Neural cell (in vitro differentiated cells): ENCODE data around the gene MYO18A. TPM values are rescaled to one million over a fixed set of nuclear protein-coding genes. Genes with fewer than 3 reads are reported as not detected.

Experiments
- H2AFZ ChIP-seq: fragments of 200-600, 300-800 bp; sonication (generic), shearing (Covaris generic); 2 replicates; pipeline ENCODE4 v1.6.0; 2014; ENCODE audit warnings: low read depth, mild to moderate bottlenecking, antibody characterized with exemption, low read length, moderate library complexity
- H3F3A ChIP-seq: fragments of 200-600 bp; shearing (Covaris generic); 2 replicates; pipeline ENCODE4 v1.6.1; 2016; ENCODE audit warnings: mild to moderate bottlenecking, moderate library complexity, mixed read lengths, antibody characterized with exemption, low read length; ENCODE audit not compliant: insufficient read depth, poor library complexity, severe bottlenecking
- H3K27ac ChIP-seq: fragments of 200-600, 300-800 bp; sonication (generic), shearing (Covaris generic); 2 replicates; pipeline ENCODE4 v1.5.1; 2014; ENCODE audit warnings: mild to moderate bottlenecking, low read length, moderate library complexity
- H3K27me3 ChIP-seq: fragments of 300-800, 200-600 bp; sonication (generic), shearing (Covaris generic); 2 replicates; pipeline ENCODE4 v1.6.0; 2014; ENCODE audit warnings: mild to moderate bottlenecking, low read depth, low read length, moderate library complexity; ENCODE audit not compliant: insufficient read depth
- H3K36me3 ChIP-seq: fragments of 300-800, 200-600 bp; sonication (generic), shearing (Covaris generic); 2 replicates; pipeline ENCODE4 v1.5.1; 2014; ENCODE audit warnings: mild to moderate bottlenecking, antibody characterized with exemption, low read length, moderate library complexity; ENCODE audit not compliant: insufficient read depth
- H3K4me2 ChIP-seq: fragments of 300-800, 200-600 bp; sonication (generic), shearing (Covaris generic); 2 replicates; pipeline ENCODE4 v1.6.0; 2014; ENCODE audit warnings: mild to moderate bottlenecking, low read length
- H3K4me3 ChIP-seq: fragments of 300-800, 200-600 bp; sonication (generic), shearing (Covaris generic); 2 replicates; pipeline ENCODE4 v1.5.1; 2014; ENCODE audit warnings: mild to moderate bottlenecking, low read length, moderate library complexity
- H3K79me2 ChIP-seq: fragments of 200-600 bp; shearing (Covaris generic); replicated peaks from 2 replicates; pipeline ENCODE4 v1.6.0; 2014; ENCODE audit warnings: mild to moderate bottlenecking, low read length, moderate library complexity; ENCODE audit not compliant: insufficient read depth
- H3K9ac ChIP-seq: fragments of 300-800, 200-600 bp; sonication (generic), shearing (Covaris generic); 2 replicates; pipeline ENCODE4 v1.6.1; 2016; ENCODE audit warnings: mild to moderate bottlenecking, low read length, mixed read lengths
- H3K9me2 ChIP-seq: fragments of 200-600 bp; shearing (Covaris generic); 2 replicates; pipeline ENCODE4 v1.6.1; 2016; ENCODE audit warnings: mild to moderate bottlenecking, low read length, mixed read lengths; ENCODE audit not compliant: insufficient read depth
- H3K9me3 ChIP-seq: fragments of 200-600, 300-800 bp; sonication (generic), shearing (Covaris generic); 2 replicates; pipeline ENCODE4 v1.6.1; 2016; ENCODE audit warnings: mild to moderate bottlenecking, mixed run types, low read length, moderate library complexity, mixed read lengths
- H4K20me1 ChIP-seq: fragments of 200-600 bp; shearing (Covaris generic); 2 replicates; pipeline ENCODE4 v1.6.1; 2016; ENCODE audit warnings: mild to moderate bottlenecking, mixed run types; ENCODE audit not compliant: insufficient read depth
- CTCF ChIP-seq: fragments of 450-650 bp; IDR thresholded peaks from 2 replicates; pipeline ENCODE4 v1.5.1; 2014; ENCODE audit warnings: antibody characterized with exemption, mild to moderate bottlenecking, moderate library complexity; ENCODE audit not compliant: poor library complexity, severe bottlenecking
- EP300 ChIP-seq: fragments of 450-650 bp; conservative IDR thresholded peaks from 2 replicates; pipeline ENCODE4 v1.6.1; 2014; ENCODE audit warnings: antibody characterized with exemption, mild to moderate bottlenecking, moderate library complexity; ENCODE audit not compliant: poor library complexity, severe bottlenecking
- EZH2 ChIP-seq: fragments of 200-600, 300-800 bp; shearing (Covaris generic), sonication (generic); IDR thresholded peaks from 2 replicates; pipeline ENCODE4 v1.6.1; 2014; ENCODE audit warnings: antibody characterized with exemption, low read length, borderline replicate concordance, mild to moderate bottlenecking; ENCODE audit not compliant: insufficient read depth, poor library complexity, severe bottlenecking
- MXI1 ChIP-seq: fragments of 450-650 bp; conservative IDR thresholded peaks from 2 replicates; pipeline ENCODE4 v1.6.1; 2014; ENCODE audit warnings: antibody characterized with exemption, mild to moderate bottlenecking; ENCODE audit not compliant: poor library complexity, severe bottlenecking
- POLR2AphosphoS5 ChIP-seq: IDR thresholded peaks from 2 replicates; pipeline ENCODE4 v1.6.1; 2012
- RAD21 ChIP-seq: fragments of 450-650 bp; conservative IDR thresholded peaks from 2 replicates; pipeline ENCODE4 v1.6.1; 2014; ENCODE audit warnings: antibody characterized with exemption, mild to moderate bottlenecking, moderate library complexity
- REST ChIP-seq: IDR thresholded peaks from 2 replicates; pipeline ENCODE4 v1.6.1; 2012; ENCODE audit warnings: borderline replicate concordance
- SMC3 ChIP-seq: fragments of 450-650 bp; conservative IDR thresholded peaks from 2 replicates; pipeline ENCODE4 v1.6.1; 2014; ENCODE audit warnings: antibody characterized with exemption, mild to moderate bottlenecking, moderate library complexity; ENCODE audit not compliant: poor library complexity
- TAF1 ChIP-seq: IDR thresholded peaks from 2 replicates; pipeline ENCODE4 v1.6.1; 2012; ENCODE audit warnings: low read depth
- polyA plus RNA-seq: library from polyadenylated mRNA; depleted of rRNA; stranded (reverse); fragments of >200 nt; gene quantifications from 2 replicates; pipeline ENCODE4 v1.2.3, GENCODE V29; 2014

Gene MYO18A
- polyA plus RNA-seq, 1 donor from 2014 or later, result 21.6 TPM

GRCh38 chr17:29068818-29069217, 111.4 kb downstream of the MYO18A start:
- Histone ChIP-seq H3K27ac (no peak overlapping the region), H3K9me3 (no peaks in the 10 kb centered on the region), H3K27me3 (no peaks in the 10 kb centered on the region), H4K20me1 (no peaks in the 10 kb centered on the region), H3F3A (no peaks in the 10 kb centered on the region), H2AFZ (no peak overlapping the region), H3K9me2 (no peaks in the 10 kb centered on the region), H3K4me2 (no peak overlapping the region), H3K36me3 (no peaks in the 10 kb centered on the region), H3K4me3 (no peak overlapping the region), H3K9ac (no peak overlapping the region), H3K79me2 (no peaks in the 10 kb centered on the region)
- TF ChIP-seq SMC3, result no peak

GRCh38 chr17:29066606-29067005, 113.6 kb downstream of the MYO18A start:
- H3K79me2 ChIP-seq, result no peaks in the 10 kb centered on the region
- no peak for TF ChIP-seq RAD21
- no peak for TF ChIP-seq EZH2
- TF ChIP-seq TAF1, result no peak
- no peak for TF ChIP-seq POLR2AphosphoS5
- no peak for TF ChIP-seq SMC3
- no peak for TF ChIP-seq REST
- TF ChIP-seq CTCF, result no peak
- TF ChIP-seq EP300, result no peak
- no peak for TF ChIP-seq MXI1
- H3K27ac ChIP-seq, result no peak overlapping the region

GRCh38 chr17:29066047-29066446, 114.2 kb downstream of the MYO18A start:
- Histone ChIP-seq H3K27ac (no peak overlapping the region), H2AFZ (no peak overlapping the region), H3K4me3 (no peak overlapping the region), H4K20me1 (no peaks in the 10 kb centered on the region), H3K9ac (no peak overlapping the region), H3K9me3 (no peaks in the 10 kb centered on the region), H3F3A (no peaks in the 10 kb centered on the region), H3K36me3 (no peaks in the 10 kb centered on the region), H3K27me3 (no peaks in the 10 kb centered on the region), H3K79me2 (no peaks in the 10 kb centered on the region), H3K4me2 (no peak overlapping the region), H3K9me2 (no peaks in the 10 kb centered on the region)
- TF ChIP-seq EZH2, result no peak
- no peak for TF ChIP-seq SMC3
- TF ChIP-seq EP300, result no peak
- no peak for TF ChIP-seq POLR2AphosphoS5
- TF ChIP-seq CTCF, result no peak
- no peak for TF ChIP-seq REST
- no peak for TF ChIP-seq MXI1
- TF ChIP-seq RAD21, result no peak
- no peak for TF ChIP-seq TAF1

More at GRCh38 chr17:29066606-29067005, 113.6 kb downstream of the MYO18A start:
- Histone ChIP-seq H2AFZ (no peak overlapping the region), H4K20me1 (no peaks in the 10 kb centered on the region), H3K9me2 (no peaks in the 10 kb centered on the region), H3K4me2 (no peak overlapping the region), H3K27me3 (no peaks in the 10 kb centered on the region), H3K9me3 (no peaks in the 10 kb centered on the region), H3K36me3 (no peaks in the 10 kb centered on the region), H3K9ac (no peak overlapping the region), H3F3A (no peaks in the 10 kb centered on the region), H3K4me3 (no peak overlapping the region)
